WTC11 (cell line): ENCODE results near the gene MANEA. TPM values are rescaled to one million over a fixed set of nuclear protein-coding genes. Genes with fewer than 3 reads are reported as not detected.
A peak's percentile ranks its signal among the peaks of the same experiment; 100 is the strongest.

Experiments used
- ATAC-seq: fragments of 200-7000 bp; cut with Tn5 transposase; 2 replicates; pipeline ENCODE4 v1.10.0; 2021; ENCODE audit warnings: mild to moderate bottlenecking, moderate library complexity
- CTCF ChIA-PET: fragments of 300-600 bp; sonication (Branson Sonifier 250); formaldehyde crosslinking; loops from one replicate; lab custom pipeline; 2021; ENCODE audit warnings: antibody characterized with exemption; lab: Charles Lee
- POLR2A ChIA-PET: fragments of 350-600 bp; sonication (Branson Sonifier 250); formaldehyde crosslinking; loops from one replicate; lab custom pipeline; 2021; ENCODE audit warnings: antibody characterized with exemption; lab: Charles Lee
- DNase-seq: peaks from one replicate; pipeline ENCODE4 v3.0.0; 2021; ENCODE audit warnings: low spot score
- H3K27ac Mint-ChIP-seq: 2 replicates; pipeline ENCODE4 v1.8.0; 2021; ENCODE audit warnings: mixed read lengths
- H3K27me3 Mint-ChIP-seq: 2 replicates; pipeline ENCODE4 v1.8.0; 2021; ENCODE audit warnings: low read depth, mild to moderate bottlenecking, moderate library complexity, mixed read lengths
- H3K36me3 Mint-ChIP-seq: 2 replicates; pipeline ENCODE4 v1.8.0; 2021; ENCODE audit warnings: mixed read lengths
- H3K4me1 Mint-ChIP-seq: 2 replicates; pipeline ENCODE4 v1.8.0; 2022; ENCODE audit warnings: mixed read lengths
- H3K4me3 Mint-ChIP-seq: 2 replicates; pipeline ENCODE4 v1.8.0; 2021; ENCODE audit warnings: mild to moderate bottlenecking, moderate library complexity, mixed read lengths
- H3K9me3 Mint-ChIP-seq: 2 replicates; pipeline ENCODE4 v1.8.0; 2021; ENCODE audit warnings: mixed read lengths
- CREM ChIP-seq: sonication (generic); formaldehyde crosslinking; IDR thresholded peaks from 2 replicates; pipeline ENCODE4 v1.8.1; 2022; ENCODE audit warnings: mild to moderate bottlenecking, missing genetic modification reagents, moderate library complexity
- GABPB1 ChIP-seq: sonication (generic); formaldehyde crosslinking; IDR thresholded peaks from 2 replicates; pipeline ENCODE4 v1.8.1; 2023; ENCODE audit warnings: mild to moderate bottlenecking, missing genetic modification reagents
- IRF2 ChIP-seq: sonication (generic); formaldehyde crosslinking; IDR thresholded peaks from 2 replicates; pipeline ENCODE4 v1.8.0; 2022; ENCODE audit warnings: low read depth, missing genetic modification reagents, borderline replicate concordance
- NR1H2 ChIP-seq: sonication (generic); formaldehyde crosslinking; IDR thresholded peaks from 2 replicates; pipeline ENCODE4 v1.9.0; 2021; ENCODE audit warnings: mild to moderate bottlenecking, moderate library complexity, missing genetic modification reagents
- NR2C2 ChIP-seq: sonication (generic); formaldehyde crosslinking; IDR thresholded peaks from 2 replicates; pipeline ENCODE4 v1.8.0; 2022; ENCODE audit warnings: mild to moderate bottlenecking, missing genetic modification reagents
- OVOL2 ChIP-seq: fragments of 250-450 bp; sonication (Bioruptor Pico); IDR thresholded peaks from 2 replicates; pipeline ENCODE4 v1.9.0; 2021; ENCODE audit warnings: mild to moderate bottlenecking, borderline replicate concordance
- RELA ChIP-seq: sonication (generic); formaldehyde crosslinking; IDR thresholded peaks from 2 replicates; pipeline ENCODE4 v1.8.1; 2022; ENCODE audit warnings: missing genetic modification reagents, mild to moderate bottlenecking, borderline replicate concordance
- SMAD3 ChIP-seq: sonication (generic); formaldehyde crosslinking; IDR thresholded peaks from 2 replicates; pipeline ENCODE4 v1.8.0; 2022; ENCODE audit warnings: missing genetic modification reagents, mild to moderate bottlenecking, borderline replicate concordance
- ZNF138 ChIP-seq: sonication (generic); formaldehyde crosslinking; conservative IDR thresholded peaks from 2 replicates; pipeline ENCODE4 v1.8.1; 2022; ENCODE audit warnings: mild to moderate bottlenecking, moderate library complexity, missing genetic modification reagents
- ZNF232 ChIP-seq: sonication (generic); formaldehyde crosslinking; IDR thresholded peaks from 2 replicates; pipeline ENCODE4 v1.8.0; 2022; ENCODE audit warnings: mild to moderate bottlenecking, missing genetic modification reagents
- ZNF416 ChIP-seq: fragments of 250-450 bp; sonication (Bioruptor Pico); IDR thresholded peaks from 2 replicates; pipeline ENCODE4 v1.9.0; 2021; ENCODE audit warnings: mild to moderate bottlenecking, inconsistent platforms
- total RNA-seq: library from RNA; stranded (reverse); gene quantifications from 3 replicates; pipeline ENCODE4 v1.2.3, GENCODE V29; 2021
- TF ChIP-seq, protein P1 (sequence below): sonication (generic); formaldehyde crosslinking; IDR thresholded peaks from 2 replicates; pipeline ENCODE4 v1.8.1; 2023; ENCODE audit warnings: mild to moderate bottlenecking, missing genetic modification reagents
- TF ChIP-seq, protein P2 (sequence below): sonication (generic); formaldehyde crosslinking; IDR thresholded peaks from 2 replicates; pipeline ENCODE4 v1.8.1; 2023; ENCODE audit warnings: mild to moderate bottlenecking, missing genetic modification reagents, moderate library complexity
- TF ChIP-seq, protein P3 (sequence below): sonication (generic); formaldehyde crosslinking; IDR thresholded peaks from 2 replicates; pipeline ENCODE4 v1.8.0; 2023; ENCODE audit warnings: mild to moderate bottlenecking, missing genetic modification reagents
- TF ChIP-seq, protein P4 (sequence below): sonication (generic); formaldehyde crosslinking; IDR thresholded peaks from 2 replicates; pipeline ENCODE4 v1.8.0; 2023; ENCODE audit warnings: missing genetic modification reagents
- TF ChIP-seq, protein P5 (sequence below): sonication (generic); formaldehyde crosslinking; IDR thresholded peaks from 2 replicates; pipeline ENCODE4 v1.8.1; 2022; ENCODE audit warnings: mild to moderate bottlenecking, moderate library complexity, missing genetic modification reagents

MANEA gene
- total RNA-seq, 1 experiment from 2014 or later = 6.1 TPM

DNA sequence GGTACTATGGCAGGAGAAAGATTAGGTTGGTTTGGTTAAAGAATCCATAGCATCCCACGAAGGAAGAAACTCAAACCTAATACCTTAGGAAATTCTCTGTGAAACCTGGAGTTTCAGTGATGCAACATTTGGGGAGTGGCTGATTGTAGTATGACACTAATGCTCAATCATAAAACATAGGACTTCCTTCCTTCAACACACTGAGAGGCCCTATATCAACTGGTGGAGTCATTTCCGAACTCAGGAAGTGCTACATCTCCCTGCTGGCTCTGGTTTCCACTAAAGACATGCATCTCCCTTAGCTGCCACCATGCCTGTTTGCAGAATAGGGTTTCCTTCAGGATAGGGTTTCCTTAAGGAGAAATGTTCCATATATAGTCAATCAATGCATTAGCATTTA, 5.2 kb upstream of the MANEA start (continued):
- TF ChIP-seq SMAD3 = no peak
- TF ChIP-seq, protein P1, sequence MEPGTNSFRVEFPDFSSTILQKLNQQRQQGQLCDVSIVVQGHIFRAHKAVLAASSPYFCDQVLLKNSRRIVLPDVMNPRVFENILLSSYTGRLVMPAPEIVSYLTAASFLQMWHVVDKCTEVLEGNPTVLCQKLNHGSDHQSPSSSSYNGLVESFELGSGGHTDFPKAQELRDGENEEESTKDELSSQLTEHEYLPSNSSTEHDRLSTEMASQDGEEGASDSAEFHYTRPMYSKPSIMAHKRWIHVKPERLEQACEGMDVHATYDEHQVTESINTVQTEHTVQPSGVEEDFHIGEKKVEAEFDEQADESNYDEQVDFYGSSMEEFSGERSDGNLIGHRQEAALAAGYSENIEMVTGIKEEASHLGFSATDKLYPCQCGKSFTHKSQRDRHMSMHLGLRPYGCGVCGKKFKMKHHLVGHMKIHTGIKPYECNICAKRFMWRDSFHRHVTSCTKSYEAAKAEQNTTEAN (CRISPR knock-in tag) = no peak
- no peak for TF ChIP-seq ZNF232 (CRISPR knock-in tag)
- no peak for TF ChIP-seq NR2C2 (CRISPR knock-in tag)
- TF ChIP-seq, all 79 proteins: peak for 0

DNA sequence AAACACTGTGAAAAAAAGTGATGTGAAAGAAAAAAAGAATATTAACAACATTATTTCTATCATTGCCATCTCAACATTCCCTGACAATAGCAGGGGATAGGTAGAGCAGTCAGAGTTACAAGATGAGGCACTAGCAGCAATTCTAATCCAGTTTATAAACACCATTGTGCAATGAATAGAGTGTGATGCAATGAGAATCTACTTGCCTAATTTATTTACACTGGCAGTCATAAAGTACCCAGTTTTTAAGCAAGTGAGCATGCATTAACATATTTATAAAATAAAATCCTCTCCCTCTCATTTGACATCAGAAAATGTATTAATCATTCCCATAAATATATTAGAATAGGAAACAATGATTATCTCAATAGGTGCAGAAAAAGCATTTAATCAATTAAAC, 2.5 kb upstream of the MANEA start:
- Mint-ChIP-seq H3K27ac (no peak overlapping the region), H3K9me3 (no peaks in the 10 kb centered on the region), H3K36me3 (no peaks in the 10 kb centered on the region; the same call in 1 of the 2 replicates), H3K4me3 (0 out of 2 replicates have a peak overlapping the region, but pooled peaks have one; percentile 10), H3K4me1 (peaks cover 40% of the 10 kb centered on the region), H3K27me3 (no peaks in the 10 kb centered on the region)
- CTCF ChIA-PET = no interaction called here
- ATAC-seq (no peak), DNase-seq (no peak)
- TF ChIP-seq GABPB1 (CRISPR knock-in tag) (peak; percentile 91), ZNF416 (no peak)
- TF ChIP-seq, all 79 proteins: peak for 1
- POLR2A ChIA-PET = no interaction called here

DNA sequence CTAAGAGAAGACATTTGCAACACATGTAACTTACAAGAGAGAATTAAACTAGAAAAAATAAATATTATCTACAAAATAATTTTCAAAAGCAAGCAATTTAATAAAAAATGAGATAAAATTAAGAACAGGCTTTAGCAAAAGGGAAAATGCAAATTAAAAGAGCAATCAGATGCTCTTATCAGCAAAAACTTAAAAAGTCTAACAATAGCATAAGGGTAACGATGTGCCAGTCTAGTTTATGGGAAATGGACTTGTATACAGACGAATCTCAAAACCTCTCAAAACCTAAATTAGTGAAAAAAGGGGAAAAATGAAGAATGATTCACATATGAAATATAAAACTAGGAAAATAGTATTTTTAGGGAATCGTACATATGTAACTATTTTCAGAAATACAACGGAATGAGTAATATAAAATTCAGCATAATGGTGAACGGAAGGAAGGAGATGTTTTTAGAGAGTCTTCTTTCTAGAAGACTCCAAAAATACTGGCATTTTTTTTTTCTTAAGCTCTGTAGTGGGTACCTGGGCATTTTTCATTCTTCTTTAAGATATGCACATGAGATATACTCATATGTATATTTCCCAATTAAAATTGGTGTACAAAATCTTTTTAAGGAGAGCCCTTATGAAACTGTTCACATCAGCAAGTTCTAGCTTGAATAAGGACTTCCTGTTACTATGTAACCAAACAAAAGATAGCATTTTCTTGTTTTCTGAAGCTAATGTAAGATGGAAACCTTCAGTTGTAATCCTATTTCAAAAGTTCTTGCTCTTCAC, 927 bp upstream of the MANEA start:
- ChIA-PET CTCF (no interaction called here), POLR2A (no interaction called here)

DNA sequence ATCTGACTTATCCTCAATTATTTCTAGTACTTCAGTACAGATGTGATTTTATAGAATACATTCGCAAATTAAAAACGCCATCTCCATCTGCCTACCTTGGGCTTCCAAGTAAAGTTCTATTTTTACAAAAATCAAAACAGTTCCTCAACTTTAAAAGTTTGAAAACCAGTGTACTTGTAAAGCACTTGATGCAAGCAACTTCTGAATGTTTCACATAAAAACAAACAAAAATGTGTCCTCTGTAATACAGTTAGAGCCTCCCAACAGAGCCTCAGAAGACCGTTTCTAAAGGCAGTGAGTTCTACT, 384 bp upstream of the MANEA start:
- Mint-ChIP-seq H3K27ac (peak overlapping the region; percentile 96), H3K9me3 (no peaks in the 10 kb centered on the region)
- POLR2A ChIA-PET = no interaction called here

More for the DNA sequence above, 927 bp upstream of the MANEA start:
- peaks cover 5% of the 10 kb centered on the region; the same call in 1 of the 2 replicates for H3K36me3 Mint-ChIP-seq
- peak overlapping the region; percentile 87 for H3K4me3 Mint-ChIP-seq
- ATAC-seq = no peak
- H3K27ac Mint-ChIP-seq = peak overlapping the region; percentile 96
- DNase-seq = no peak
- no peaks in the 10 kb centered on the region for H3K27me3 Mint-ChIP-seq
- H3K9me3 Mint-ChIP-seq = no peaks in the 10 kb centered on the region
- peaks cover 37% of the 10 kb centered on the region for H3K4me1 Mint-ChIP-seq
- no peak for TF ChIP-seq CREM
- TF ChIP-seq, protein P2, sequence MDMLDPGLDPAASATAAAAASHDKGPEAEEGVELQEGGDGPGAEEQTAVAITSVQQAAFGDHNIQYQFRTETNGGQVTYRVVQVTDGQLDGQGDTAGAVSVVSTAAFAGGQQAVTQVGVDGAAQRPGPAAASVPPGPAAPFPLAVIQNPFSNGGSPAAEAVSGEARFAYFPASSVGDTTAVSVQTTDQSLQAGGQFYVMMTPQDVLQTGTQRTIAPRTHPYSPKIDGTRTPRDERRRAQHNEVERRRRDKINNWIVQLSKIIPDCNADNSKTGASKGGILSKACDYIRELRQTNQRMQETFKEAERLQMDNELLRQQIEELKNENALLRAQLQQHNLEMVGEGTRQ (CRISPR knock-in tag) = no peak
- TF ChIP-seq, protein P3, sequence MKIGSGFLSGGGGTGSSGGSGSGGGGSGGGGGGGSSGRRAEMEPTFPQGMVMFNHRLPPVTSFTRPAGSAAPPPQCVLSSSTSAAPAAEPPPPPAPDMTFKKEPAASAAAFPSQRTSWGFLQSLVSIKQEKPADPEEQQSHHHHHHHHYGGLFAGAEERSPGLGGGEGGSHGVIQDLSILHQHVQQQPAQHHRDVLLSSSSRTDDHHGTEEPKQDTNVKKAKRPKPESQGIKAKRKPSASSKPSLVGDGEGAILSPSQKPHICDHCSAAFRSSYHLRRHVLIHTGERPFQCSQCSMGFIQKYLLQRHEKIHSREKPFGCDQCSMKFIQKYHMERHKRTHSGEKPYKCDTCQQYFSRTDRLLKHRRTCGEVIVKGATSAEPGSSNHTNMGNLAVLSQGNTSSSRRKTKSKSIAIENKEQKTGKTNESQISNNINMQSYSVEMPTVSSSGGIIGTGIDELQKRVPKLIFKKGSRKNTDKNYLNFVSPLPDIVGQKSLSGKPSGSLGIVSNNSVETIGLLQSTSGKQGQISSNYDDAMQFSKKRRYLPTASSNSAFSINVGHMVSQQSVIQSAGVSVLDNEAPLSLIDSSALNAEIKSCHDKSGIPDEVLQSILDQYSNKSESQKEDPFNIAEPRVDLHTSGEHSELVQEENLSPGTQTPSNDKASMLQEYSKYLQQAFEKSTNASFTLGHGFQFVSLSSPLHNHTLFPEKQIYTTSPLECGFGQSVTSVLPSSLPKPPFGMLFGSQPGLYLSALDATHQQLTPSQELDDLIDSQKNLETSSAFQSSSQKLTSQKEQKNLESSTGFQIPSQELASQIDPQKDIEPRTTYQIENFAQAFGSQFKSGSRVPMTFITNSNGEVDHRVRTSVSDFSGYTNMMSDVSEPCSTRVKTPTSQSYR (CRISPR knock-in tag) = no peak
- TF ChIP-seq OVOL2 (CRISPR knock-in tag) = no peak
- no peak for TF ChIP-seq SMAD3
- no peak for TF ChIP-seq NR1H2 (CRISPR knock-in tag)

More for the DNA sequence above, 384 bp upstream of the MANEA start:
- Mint-ChIP-seq H3K27me3 (no peaks in the 10 kb centered on the region), H3K36me3 (peaks cover 5% of the 10 kb centered on the region; the same call in 1 of the 2 replicates), H3K4me1 (peaks cover 33% of the 10 kb centered on the region), H3K4me3 (peak overlapping the region; percentile 87)
- CTCF ChIA-PET = no interaction called here
- TF ChIP-seq ZNF138 (CRISPR knock-in tag) = no peak
- no peak for TF ChIP-seq ZNF232 (CRISPR knock-in tag)
- TF ChIP-seq, protein P4, sequence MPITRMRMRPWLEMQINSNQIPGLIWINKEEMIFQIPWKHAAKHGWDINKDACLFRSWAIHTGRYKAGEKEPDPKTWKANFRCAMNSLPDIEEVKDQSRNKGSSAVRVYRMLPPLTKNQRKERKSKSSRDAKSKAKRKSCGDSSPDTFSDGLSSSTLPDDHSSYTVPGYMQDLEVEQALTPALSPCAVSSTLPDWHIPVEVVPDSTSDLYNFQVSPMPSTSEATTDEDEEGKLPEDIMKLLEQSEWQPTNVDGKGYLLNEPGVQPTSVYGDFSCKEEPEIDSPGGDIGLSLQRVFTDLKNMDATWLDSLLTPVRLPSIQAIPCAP = no peak
- no peak for TF ChIP-seq RELA (CRISPR knock-in tag)
- TF ChIP-seq IRF2 (CRISPR knock-in tag) = no peak
- TF ChIP-seq, protein P5, sequence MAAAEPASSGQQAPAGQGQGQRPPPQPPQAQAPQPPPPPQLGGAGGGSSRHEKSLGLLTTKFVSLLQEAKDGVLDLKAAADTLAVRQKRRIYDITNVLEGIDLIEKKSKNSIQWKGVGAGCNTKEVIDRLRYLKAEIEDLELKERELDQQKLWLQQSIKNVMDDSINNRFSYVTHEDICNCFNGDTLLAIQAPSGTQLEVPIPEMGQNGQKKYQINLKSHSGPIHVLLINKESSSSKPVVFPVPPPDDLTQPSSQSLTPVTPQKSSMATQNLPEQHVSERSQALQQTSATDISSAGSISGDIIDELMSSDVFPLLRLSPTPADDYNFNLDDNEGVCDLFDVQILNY (CRISPR knock-in tag) = no peak
- no peak for ATAC-seq
- DNase-seq = no peak
